ENCODE measurements around the gene NFAT5.
A peak's percentile ranks its signal among the peaks of the same experiment; 100 is the strongest.
"Not testable (repeated sequence)": the region's sequence is repeated elsewhere in the genome, so short reads cannot be mapped to it uniquely, and the experiment has no call there.

Gene NFAT5

GRCh38 chr16:69707920-69708683 is 142.3 kb downstream of the NFAT5 start:
- DNase-seq: no peak

DNA sequence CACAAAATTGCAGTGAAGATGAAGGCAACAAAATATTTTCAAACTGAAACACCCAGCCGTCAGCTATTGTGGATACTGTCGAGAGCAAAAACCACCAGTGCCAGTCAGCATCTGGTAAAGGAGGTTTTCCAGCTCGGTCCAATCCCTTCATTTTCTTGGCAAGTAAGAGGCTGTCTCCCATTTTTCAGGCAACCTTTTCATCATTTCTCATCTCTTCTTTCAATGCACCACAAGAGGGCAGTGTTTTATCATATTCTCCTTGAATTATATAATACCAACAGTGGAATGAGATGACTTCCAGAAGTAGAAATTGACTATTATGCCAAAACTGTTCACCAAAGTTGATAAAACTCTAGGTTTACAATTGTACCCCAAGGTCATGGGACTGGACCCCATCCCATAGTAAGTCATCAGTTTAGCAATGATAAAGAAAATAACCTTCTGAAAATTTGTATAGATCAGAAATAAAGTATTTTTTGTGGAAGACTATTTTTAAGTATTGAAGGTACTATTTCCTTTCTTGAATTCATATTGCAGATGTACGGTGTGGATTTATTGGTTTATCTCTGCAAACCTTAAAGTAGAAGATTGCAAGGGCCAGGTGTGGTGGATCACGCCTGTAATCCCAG is 143.8 kb downstream of the NFAT5 start:
- DNase-seq: no peak

DNA sequence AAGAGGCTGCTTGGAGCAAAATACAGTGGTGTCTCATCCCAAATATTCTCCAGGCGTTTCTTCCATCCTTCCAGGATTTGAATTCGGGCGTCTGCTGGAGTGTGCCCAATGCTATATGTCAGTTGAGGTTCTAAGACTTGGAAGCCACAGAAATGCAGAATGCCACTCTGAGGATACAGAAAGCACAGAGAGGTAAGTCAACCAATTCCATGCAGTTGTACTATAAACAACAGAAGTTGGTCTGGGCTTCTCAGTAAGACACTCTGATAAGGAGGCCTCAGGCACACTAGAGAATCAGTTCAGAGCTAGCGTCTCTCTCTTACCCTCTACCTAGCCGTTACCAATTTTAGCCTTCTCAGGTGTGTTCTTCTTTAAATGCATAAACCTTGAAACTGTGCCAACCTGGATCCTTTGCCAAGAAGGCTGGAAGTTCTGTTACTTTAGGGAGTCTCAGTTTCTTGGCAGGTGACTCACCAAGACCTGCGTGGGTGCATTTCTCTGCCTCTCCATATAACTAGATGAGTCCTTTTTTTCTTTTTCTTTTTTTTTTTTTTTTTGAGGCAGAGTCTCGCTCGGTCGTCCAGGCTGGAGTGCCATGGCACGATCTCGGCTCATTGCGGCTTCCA is 145.5 kb downstream of the NFAT5 start:
- peak; percentile 19 for DNase-seq

DNA sequence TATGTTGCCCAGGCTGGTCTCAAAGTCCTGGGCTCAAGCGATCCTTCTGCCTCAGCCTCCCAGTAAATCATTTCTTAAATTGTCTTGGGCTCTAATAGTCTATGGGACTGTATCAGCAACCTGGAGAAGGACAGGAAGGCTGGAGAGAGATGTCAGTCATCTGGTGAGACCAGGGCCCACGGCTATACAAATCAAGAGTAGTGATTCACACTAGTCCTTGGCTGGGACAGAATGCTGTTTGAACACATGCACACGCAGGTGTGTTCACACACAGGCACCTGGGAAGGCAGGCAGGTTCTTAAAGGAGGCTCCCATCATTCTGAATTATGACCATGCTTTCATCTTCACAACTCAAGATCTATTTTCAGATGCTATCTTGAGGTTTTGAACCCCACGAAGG is 146.5 kb downstream of the NFAT5 start:
- DNase-seq: no peak

DNA sequence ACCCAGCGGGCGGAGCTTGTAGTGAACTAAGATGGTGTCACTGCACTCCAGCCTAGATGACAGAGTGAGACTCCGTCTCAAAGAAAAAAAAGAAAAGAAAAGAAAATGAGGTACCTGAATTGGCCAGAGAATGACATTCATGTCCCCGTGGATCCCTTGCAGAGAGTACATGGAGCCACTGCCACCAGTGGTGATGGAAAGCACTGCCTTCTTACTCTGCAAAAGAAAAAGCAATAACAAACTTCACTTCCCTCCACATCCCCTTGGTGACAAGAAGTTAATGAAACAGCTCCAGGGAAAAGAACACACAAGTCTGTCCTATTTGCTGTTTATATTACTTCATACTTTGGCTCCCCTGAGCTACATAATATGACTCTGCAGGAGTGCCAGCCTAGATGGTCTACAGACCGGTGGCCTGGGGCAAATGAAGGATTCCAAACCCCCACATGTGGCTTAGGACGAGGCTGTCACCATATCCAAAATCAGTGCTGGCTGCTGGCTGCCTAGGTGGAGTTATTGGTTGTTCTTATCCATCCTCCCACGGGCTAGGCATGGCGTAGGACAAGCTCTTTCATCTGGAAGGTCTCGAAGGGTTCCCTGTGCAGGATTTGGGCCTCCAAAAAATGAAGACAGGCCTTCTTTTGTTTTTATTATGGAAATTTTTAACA is 147.3 kb downstream of the NFAT5 start:
- DNase-seq: no peak

DNA sequence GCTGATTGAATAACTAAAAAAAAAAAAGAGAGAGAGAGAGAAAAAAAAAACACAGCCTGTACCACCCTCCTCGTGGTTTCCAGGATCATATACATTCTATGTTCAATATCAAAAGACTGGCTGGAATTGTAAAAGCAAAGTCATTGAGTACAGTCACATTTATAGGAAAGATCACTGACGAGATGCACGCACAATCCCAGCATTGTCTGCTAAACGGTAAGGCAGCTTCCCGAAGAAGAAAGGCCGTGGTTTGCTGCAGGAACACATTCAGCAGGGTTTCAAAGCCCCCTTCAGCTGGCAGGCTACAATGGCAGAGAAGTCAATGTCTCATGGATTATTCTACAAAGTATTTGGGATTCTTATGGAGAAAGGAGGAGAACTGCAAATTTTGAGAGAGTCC is 151.3 kb downstream of the NFAT5 start:
- DNase-seq: no peak

- no peak for DNase-seq
Measured at GRCh38 chr16:69718111-69718764, 152.5 kb downstream of the NFAT5 start.

GRCh38 chr16:69720822-69721430 is 155.2 kb downstream of the NFAT5 start:
- DNase-seq: no peak

GRCh38 chr16:69721441-69721957 is 155.7 kb downstream of the NFAT5 start:
- no peak for DNase-seq

DNA sequence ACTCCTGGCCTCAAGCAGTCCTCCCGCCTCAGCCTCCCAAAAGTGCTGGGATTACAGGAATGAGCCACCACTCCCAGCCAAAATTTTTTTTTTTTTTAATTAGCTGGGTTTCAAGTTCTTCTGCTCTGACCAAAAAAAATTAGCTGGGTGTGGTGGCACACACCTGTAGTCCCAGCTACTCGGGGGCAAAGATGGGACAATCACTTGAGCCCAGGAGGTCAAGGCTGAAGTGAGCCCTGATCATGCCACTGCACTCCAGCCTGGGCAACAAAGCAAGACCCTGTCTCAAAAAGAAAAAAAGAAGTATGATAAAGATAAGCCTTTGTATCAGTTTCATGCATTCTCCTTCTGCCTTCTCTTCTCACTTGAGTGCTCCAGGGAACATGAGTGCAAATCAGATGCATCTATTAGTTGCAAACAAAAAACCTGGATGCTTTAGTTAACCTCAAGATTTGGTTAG is 158.7 kb downstream of the NFAT5 start:
- no peak for DNase-seq

DNA sequence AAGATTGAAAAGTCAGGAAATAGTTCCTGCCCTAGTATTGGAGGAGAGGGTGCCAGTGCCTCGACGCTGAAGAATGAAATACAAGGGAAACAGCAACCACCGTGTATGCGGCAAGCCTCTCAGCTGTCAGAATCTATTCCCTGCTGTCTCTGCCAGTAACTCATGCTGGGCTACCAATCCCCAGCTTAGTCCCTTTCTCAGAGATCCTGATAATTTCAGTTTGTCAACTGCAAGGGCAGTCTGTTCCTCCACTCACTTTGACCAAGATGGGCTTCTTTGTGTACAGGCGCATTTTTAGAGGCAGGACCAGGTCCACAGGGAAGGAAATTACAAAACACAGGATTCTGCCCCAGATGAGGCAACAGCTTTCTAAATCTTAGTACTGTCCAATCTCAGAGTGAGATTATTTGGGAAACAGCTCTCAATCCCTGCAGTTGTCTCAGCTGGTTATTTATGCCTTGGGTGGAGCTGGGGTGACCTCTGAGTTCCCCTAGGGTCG is 159.3 kb downstream of the NFAT5 start:
- DNase-seq: no peak

DNA sequence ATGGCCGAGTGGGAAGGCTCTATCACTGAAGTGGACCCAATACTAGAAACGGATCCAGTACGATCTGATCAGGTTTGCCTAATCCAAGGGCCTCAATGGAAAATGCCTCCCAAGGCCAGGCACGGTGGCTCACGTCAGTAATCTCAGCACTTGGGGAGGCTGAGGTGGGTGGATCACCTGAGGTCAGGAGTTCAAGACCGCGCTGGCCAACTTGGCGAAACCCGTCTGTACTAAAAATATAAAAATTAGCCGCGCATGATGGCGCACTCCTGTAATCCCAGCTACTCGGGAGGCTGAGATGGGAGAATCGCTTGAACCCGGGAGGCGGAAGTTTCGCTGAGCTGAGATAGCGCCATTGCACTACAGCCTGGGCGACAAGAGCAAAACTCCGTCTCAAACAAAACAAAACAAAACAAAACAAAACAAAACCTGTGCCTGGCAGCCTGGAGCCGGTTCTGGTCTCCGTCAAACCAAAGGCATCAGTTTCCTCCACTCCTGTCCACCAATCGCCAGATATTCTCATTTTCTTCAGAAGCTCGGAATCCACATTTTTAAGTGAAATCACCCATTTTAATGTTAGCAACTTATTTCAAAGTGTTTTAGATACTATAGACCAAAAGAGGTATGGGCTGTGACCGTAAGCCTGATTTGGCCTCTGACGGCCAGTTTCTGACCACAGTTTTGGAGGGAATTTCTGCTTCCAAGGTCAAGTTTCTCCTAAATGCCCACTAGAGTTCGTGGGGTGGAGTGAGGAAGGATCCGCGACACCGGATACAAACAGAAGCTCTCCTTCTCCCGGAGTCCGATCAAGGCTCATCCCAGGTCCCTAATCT is 159.9 kb downstream of the NFAT5 start:
- no peak for DNase-seq

- DNase-seq: peak; percentile 86
Measured at GRCh38 chr16:69726313-69727060, 160.7 kb downstream of the NFAT5 start, which contains the start of gene NQO1. Gene NQO1, minus strand, starts transcription at chr16:69726560. Its CDS starts 121 bp downstream, at chr16:69726439.

GRCh38 chr16:69727916-69728270 is 162.1 kb downstream of the NFAT5 start:
- no peak for DNase-seq

DNA sequence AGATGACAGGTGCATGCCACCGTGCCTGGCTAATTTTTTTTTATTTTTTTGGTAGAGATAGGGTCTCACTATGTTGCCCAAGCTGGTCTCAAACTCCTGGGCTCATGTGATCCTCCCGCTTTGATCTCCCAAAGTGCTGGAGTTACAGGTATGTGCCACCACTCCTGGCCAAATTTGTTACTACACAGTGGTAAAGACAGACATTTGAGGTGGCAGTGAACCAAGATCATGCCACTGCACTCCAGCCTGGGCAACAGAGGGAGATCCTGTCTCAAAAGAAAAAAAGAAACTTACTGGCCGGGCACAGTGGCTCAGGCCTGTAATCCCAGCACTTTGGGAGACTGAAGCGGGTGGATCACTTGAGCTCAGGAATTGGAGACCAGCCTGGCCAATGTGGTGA is 163.3 kb downstream of the NFAT5 start:
- not testable (repeated sequence) for DNase-seq

DNA sequence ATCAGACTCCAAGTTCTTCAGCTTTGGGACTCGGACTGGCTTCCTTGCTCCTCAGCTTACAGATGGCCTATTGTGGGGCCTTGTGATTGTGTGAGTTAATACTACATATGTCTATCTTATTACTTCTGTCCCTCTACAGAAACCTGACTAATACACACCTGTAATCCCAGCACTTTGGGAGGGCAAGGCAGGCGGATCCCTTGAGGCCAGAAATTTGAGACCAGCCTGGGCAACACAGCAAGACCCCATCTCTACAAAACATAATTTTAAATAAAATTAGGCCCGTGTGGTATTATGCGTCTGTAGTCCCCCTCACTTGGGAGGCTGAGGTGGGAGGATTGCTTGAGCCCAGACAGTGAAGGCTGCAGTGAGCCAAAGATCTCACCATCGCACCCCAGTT is 165.5 kb downstream of the NFAT5 start:
- not testable (repeated sequence) for DNase-seq

GRCh38 chr16:69732101-69732500 is 166.3 kb downstream of the NFAT5 start:
- DNase-seq: no peak

DNA sequence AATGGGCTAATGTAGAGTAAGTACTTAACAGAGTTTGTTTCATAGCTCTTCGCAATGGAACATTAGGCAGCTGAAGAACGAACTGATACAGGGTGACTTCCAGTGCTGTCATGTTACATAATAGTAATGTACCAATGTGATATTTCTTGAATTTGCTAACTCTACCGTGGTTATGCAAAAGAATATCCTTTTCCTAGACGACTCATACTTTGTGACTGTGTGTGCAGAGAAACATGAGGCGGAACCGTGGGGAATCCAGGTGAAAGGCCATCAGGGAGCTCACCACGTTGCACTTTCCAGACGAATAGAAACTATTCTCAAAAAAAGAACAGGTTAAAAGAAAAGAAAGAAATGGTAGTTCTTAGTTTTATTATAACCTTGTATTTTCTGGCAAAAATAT is 175.8 kb downstream of the NFAT5 start:
- no peak for DNase-seq

DNA sequence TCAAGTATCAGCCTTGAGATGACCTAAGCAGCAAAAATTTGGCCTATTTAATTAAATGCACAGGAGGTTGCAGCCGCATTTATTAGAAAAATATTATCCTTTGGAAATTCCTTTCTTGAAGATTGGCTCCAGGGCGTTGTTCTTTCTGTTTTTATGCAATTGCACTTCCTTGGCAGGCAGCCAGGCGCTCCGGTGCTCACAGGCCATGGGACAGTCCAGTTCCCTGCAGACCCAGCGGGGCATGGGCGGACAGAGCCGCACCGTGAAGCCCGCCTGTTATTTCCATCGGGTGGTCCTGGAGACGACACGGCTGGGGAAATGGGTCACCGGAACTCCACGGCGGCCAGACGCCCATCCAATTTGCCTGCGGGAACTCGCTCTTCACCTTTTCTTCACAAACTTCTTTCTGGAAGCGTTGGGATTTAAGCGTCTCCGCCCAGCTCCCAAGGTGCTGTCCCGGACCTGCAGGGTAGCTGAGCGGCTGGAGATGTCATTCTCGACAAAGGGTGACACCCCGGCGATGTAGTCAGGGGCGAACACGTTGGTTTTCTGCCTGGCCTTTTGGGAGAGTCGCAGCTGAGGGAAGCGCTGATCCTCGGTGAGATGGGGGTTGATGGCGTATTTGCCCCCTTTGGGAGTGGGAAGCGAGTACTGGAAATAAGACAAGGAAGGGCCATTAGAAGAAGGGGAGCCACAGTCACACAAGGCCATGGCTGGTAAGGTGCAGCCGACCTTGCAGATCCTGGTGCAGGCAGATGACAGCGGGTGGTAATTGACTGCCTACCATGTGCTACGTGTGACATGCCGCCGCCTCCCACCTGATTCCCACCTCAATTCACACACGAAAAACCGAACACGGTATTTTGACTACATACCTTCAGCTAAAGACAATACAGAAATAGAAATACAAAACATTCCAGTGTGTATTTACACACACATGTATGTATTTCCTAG is 176.5 kb downstream of the NFAT5 start:
- DNase-seq: no peak

All from activated naive CD4-positive, alpha-beta T cell treated with anti-CD3 and anti-CD28 coated beads, Interleukin-2, amount 50 U/mL, for 16 hours (primary cell).